ENCODE data around the gene HSD3B1.

DNA sequence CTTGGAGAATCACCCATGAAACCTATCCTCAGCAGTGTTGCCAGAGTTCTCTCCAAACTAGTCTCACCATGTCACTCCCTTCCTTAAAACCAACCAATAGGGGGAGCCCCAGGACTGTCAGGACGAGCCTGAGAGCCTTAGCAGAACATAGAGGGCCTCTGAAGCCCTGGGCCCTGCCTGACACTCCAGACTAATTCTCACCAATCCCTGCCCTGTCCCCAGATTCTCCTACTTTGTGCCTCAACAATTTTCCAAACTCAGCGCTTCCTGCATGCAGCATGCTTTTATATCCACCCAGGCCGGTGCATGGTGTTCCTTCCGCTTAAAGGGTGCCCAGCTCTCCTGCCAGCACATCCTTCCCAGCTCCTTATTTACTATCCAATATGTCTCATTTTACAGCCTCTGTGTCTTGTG, 42.7 kb downstream of the HSD3B1 start:
- TF ChIP-seq, protein P1, sequence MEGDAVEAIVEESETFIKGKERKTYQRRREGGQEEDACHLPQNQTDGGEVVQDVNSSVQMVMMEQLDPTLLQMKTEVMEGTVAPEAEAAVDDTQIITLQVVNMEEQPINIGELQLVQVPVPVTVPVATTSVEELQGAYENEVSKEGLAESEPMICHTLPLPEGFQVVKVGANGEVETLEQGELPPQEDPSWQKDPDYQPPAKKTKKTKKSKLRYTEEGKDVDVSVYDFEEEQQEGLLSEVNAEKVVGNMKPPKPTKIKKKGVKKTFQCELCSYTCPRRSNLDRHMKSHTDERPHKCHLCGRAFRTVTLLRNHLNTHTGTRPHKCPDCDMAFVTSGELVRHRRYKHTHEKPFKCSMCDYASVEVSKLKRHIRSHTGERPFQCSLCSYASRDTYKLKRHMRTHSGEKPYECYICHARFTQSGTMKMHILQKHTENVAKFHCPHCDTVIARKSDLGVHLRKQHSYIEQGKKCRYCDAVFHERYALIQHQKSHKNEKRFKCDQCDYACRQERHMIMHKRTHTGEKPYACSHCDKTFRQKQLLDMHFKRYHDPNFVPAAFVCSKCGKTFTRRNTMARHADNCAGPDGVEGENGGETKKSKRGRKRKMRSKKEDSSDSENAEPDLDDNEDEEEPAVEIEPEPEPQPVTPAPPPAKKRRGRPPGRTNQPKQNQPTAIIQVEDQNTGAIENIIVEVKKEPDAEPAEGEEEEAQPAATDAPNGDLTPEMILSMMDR (IDR thresholded peaks at IDR 0.05) = peak in 4 of 6 experiments; percentile 26 to 46 (median 29)
- no peak for TF ChIP-seq POLR2A (IDR thresholded peaks at IDR 0.05)

All from thyroid gland (tissue), 4 donors.